Measurements from ENCODE around the gene RBKS. TPM values are rescaled to one million over a fixed set of nuclear protein-coding genes. Genes with fewer than 3 reads are reported as not detected.

Gene RBKS
- total RNA-seq, 1 experiment from 2014 or later = 0.54 TPM

- CTCF ChIA-PET = no interaction called here
Measured at GRCh38 chr2:27915191-27915590, 25.0 kb upstream of the RBKS start.

DNA sequence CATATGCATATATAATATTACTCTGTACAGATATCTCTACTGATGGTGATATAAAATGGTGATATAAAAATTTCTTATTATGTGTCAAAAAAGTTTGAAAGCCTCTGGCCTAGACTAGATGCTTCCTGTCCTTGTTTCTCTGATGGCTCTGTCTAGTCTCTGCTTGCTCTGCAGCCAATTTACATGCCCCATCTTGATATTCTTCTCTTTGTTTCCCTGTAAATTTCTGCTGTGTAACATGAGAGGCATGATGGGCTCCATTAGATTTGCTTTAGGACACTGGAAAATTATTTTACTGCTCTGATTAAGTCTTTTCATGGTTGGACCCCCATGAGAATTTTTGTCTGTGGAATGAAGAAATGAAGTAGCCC is 24.6 kb upstream of the RBKS start:
- Histone ChIP-seq H3K27me3 (replicated peaks; ENCODE audit: insufficient read depth, low read depth, low read length, poor library complexity) (no peaks in the 10 kb centered on the region), H3K27ac (ENCODE audit: low read depth, low read length, poor library complexity, severe bottlenecking) (no peak overlapping the region), H3K4me1 (ENCODE audit: insufficient read depth, low read length, poor library complexity, severe bottlenecking) (peaks cover 4% of the 10 kb centered on the region), H3K9me3 (ENCODE audit: low read depth, low read length, poor library complexity, severe bottlenecking) (no peaks in the 10 kb centered on the region), H3K36me3 (ENCODE audit: insufficient read depth, low read length, poor library complexity, severe bottlenecking) (no peaks in the 10 kb centered on the region), H3K4me3 (ENCODE audit: low read depth, low read length, poor library complexity, severe bottlenecking) (no peak overlapping the region)
- TF ChIP-seq EZH2 (IDR thresholded peaks at IDR 0.05; ENCODE audit: borderline replicate concordance, low read depth, low read length, poor library complexity, severe bottlenecking) = no peak
- TF ChIP-seq, protein P1, sequence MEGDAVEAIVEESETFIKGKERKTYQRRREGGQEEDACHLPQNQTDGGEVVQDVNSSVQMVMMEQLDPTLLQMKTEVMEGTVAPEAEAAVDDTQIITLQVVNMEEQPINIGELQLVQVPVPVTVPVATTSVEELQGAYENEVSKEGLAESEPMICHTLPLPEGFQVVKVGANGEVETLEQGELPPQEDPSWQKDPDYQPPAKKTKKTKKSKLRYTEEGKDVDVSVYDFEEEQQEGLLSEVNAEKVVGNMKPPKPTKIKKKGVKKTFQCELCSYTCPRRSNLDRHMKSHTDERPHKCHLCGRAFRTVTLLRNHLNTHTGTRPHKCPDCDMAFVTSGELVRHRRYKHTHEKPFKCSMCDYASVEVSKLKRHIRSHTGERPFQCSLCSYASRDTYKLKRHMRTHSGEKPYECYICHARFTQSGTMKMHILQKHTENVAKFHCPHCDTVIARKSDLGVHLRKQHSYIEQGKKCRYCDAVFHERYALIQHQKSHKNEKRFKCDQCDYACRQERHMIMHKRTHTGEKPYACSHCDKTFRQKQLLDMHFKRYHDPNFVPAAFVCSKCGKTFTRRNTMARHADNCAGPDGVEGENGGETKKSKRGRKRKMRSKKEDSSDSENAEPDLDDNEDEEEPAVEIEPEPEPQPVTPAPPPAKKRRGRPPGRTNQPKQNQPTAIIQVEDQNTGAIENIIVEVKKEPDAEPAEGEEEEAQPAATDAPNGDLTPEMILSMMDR (conservative IDR thresholded peaks at IDR 0.05; ENCODE audit: low read depth, low read length) = no peak
- CTCF ChIA-PET = no interaction called here
- BruUV-seq (replicated peaks) = no TSS peak
- POLR2A ChIA-PET (ENCODE audit: low non-redundant PET) = no interaction called here
- intact Hi-C loops (cut with micrococcal nuclease; ENCODE audit: unreplicated experiment) = no loop called here
- no peak for DNase-seq (ENCODE audit: low spot score)

More at GRCh38 chr2:27915191-27915590, 25.0 kb upstream of the RBKS start:
- TF ChIP-seq, protein P1 (conservative IDR thresholded peaks at IDR 0.05; ENCODE audit: low read depth, low read length) = no peak
- H3K4me3 ChIP-seq (ENCODE audit: low read depth, low read length, poor library complexity, severe bottlenecking) = no peak overlapping the region
- intact Hi-C loops (cut with micrococcal nuclease; ENCODE audit: unreplicated experiment) = no loop called here
- H3K4me1 ChIP-seq (ENCODE audit: insufficient read depth, low read length, poor library complexity, severe bottlenecking) = peaks cover 7% of the 10 kb centered on the region
- H3K36me3 ChIP-seq (ENCODE audit: insufficient read depth, low read length, poor library complexity, severe bottlenecking) = no peaks in the 10 kb centered on the region
- no peak for DNase-seq (ENCODE audit: low spot score)
- no peak overlapping the region for H3K27ac ChIP-seq (ENCODE audit: low read depth, low read length, poor library complexity, severe bottlenecking)
- H3K27me3 ChIP-seq (replicated peaks; ENCODE audit: insufficient read depth, low read depth, low read length, poor library complexity) = no peaks in the 10 kb centered on the region
- BruUV-seq (replicated peaks) = no TSS peak
- POLR2A ChIA-PET (ENCODE audit: low non-redundant PET) = no interaction called here
- no peaks in the 10 kb centered on the region for H3K9me3 ChIP-seq (ENCODE audit: low read depth, low read length, poor library complexity, severe bottlenecking)

DNA sequence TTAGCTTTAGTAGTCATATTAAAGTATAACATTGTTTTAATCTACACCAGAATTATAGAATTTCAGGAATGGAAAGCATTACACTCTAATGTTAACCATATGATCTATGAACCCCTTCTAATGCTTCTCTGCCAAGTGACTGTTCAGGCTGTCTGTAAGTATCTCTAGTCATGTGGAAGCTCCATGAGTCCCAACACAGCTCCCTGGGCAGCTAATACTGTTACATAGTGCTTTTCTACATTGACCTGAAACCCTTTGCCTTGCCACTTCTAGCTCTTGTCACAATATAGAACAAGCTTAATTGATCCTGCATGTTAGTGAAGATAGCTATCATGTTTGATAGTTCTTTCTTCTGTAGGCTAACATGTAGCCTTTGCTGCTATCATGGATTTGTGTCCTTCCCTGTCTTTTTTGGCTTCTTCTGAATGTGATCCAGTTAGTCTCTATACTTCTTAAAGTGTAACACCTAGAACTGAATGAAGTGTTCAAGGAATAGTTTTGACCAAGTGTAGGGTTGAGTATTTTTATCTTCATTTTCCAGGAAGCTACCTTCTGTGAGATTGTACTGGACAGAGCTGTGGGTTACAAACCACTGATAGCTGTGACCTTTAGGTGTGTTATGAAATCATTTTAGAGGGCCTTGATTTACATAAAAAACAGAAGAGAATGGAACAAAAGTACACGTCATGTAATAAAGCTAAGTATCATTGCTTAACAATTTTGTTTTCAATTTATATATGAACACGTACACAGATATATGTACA is 24.0 kb upstream of the RBKS start:
- ChIA-PET CTCF (no interaction called here), POLR2A (ENCODE audit: low non-redundant PET) (no interaction called here)
- Histone ChIP-seq H3K4me3 (ENCODE audit: low read depth, low read length, poor library complexity, severe bottlenecking) (no peak overlapping the region), H3K4me1 (ENCODE audit: insufficient read depth, low read length, poor library complexity, severe bottlenecking) (peaks cover 4% of the 10 kb centered on the region), H3K27me3 (replicated peaks; ENCODE audit: insufficient read depth, low read depth, low read length, poor library complexity) (no peaks in the 10 kb centered on the region), H3K9me3 (ENCODE audit: low read depth, low read length, poor library complexity, severe bottlenecking) (no peaks in the 10 kb centered on the region), H3K36me3 (ENCODE audit: insufficient read depth, low read length, poor library complexity, severe bottlenecking) (no peaks in the 10 kb centered on the region), H3K27ac (ENCODE audit: low read depth, low read length, poor library complexity, severe bottlenecking) (no peak overlapping the region)
- intact Hi-C loops (cut with micrococcal nuclease; ENCODE audit: unreplicated experiment) = no loop called here
- BruUV-seq (replicated peaks) = no TSS peak
- TF ChIP-seq, protein P1 (conservative IDR thresholded peaks at IDR 0.05; ENCODE audit: low read depth, low read length) = no peak
- no peak for TF ChIP-seq EZH2 (IDR thresholded peaks at IDR 0.05; ENCODE audit: borderline replicate concordance, low read depth, low read length, poor library complexity, severe bottlenecking)
- DNase-seq (ENCODE audit: low spot score) = no peak

All from A673 (cell line).